T-helper 22 cell (primary cell): ENCODE results near the gene SPECC1L.
"Not testable (repeated sequence)": the region's sequence is repeated elsewhere in the genome, so short reads cannot be mapped to it uniquely, and the experiment has no call there.

Source experiments
- DNase-seq: peaks from one replicate; pipeline ENCODE4 v3.0.0-alpha.2; 2020; ENCODE audit warnings: low read depth

The SPECC1L gene

DNA sequence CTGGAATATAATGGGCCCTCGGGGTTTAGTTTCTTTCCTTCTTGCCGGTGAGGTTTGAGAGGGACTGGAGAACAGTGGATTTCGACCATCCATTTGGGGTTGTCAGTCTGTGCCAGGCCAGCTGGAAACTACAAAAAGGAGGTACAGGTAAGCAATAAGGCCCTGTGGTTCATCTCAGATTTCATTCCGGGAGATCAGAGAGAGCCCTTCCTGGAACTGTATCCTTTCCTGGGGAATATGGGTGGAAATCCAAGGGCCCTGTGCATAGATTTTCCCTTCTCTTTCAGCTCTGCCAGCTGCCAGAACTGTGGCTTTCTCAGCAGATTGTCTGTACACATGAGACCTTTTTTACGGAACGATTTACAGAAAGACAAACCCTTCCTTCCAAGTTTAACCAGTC is 17.2 kb downstream of the SPECC1L start:
- not testable (repeated sequence) for DNase-seq

GRCh38 chr22:24289114-24289513 is 18.5 kb downstream of the SPECC1L start:
- no peak for DNase-seq

GRCh38 chr22:24289741-24290163 is 19.1 kb downstream of the SPECC1L start:
- no peak for DNase-seq

- no peak for DNase-seq
These were observed 19.8 kb downstream of the SPECC1L start for GRCh38 chr22:24290459-24290858.

DNA sequence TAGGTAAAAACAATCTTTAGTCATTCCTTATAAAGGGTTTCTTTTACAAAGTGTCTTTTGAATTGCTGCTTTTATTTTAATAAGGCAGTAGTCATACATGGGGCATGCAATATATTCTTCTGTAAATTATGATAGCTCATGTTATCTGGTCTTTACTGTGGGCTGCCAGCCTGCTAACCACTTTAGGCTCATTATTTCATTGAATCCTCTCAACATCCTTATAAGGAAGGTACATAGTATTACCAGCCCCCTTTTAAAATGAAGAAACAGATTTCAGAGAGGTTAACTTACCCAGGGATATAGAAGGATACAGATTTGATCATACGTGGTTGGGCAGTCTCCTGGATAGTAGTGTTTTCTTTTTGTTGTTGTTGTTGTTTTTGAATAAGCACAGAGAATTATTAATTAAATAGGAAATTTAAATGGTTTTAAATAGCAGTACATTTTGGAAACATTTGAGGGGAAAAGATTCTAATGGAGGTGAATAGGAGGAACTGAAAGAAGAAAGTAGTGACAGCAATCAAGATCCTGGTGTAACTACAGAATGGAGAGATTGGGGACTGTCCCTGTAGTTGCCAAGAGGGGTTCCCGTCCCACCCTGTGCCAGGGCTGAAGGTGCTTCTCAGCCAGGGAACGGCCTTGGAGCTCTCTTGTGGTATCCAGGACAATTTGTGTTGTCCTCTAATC is 21.0 kb downstream of the SPECC1L start:
- no peak for DNase-seq

GRCh38 chr22:24292202-24292830 is 21.7 kb downstream of the SPECC1L start:
- not testable (repeated sequence) for DNase-seq

GRCh38 chr22:24294913-24295312 is 24.3 kb downstream of the SPECC1L start:
- not testable (repeated sequence) for DNase-seq

GRCh38 chr22:24298497-24299155 is 28.0 kb downstream of the SPECC1L start:
- DNase-seq = not testable (repeated sequence)

DNA sequence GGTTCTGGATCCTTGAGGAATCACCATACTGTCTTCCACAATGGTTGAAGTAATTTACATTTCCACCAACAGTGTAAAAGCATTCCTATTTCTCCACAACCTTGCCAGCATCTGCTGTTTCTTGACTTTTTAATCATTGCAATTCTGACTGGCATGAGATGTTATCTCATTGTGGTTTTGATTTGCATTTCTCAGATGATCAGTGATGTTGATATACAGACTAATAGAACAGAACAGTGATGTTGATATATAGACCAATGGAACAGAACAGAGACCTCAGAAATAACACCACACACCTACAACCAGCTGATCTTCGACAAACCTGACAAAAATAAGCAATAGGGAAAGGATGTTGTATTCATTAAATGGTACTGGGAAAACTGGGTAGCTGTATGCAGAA is 29.9 kb downstream of the SPECC1L start:
- not testable (repeated sequence) for DNase-seq

DNA sequence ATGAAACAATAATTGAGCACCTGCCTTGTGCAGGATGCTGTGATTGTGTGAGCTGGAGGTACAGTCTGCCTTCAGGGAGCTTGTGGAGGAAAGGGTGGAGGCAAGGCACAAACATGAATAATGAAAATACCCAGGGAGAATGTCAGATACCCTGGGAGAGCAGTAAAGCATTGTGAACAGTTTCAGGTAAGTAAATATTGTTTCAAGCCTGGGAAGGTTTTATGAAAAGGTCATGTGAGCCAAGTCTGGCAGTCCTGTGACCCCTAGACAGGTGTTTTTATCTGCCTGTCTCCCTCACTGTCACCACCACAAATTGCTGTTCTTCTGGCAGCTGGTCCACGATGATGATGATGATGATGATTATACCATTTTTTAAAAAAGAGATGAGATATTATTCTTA is 32.0 kb downstream of the SPECC1L start:
- DNase-seq = no peak

GRCh38 chr22:24303007-24303406 is 32.4 kb downstream of the SPECC1L start:
- no peak for DNase-seq

DNA sequence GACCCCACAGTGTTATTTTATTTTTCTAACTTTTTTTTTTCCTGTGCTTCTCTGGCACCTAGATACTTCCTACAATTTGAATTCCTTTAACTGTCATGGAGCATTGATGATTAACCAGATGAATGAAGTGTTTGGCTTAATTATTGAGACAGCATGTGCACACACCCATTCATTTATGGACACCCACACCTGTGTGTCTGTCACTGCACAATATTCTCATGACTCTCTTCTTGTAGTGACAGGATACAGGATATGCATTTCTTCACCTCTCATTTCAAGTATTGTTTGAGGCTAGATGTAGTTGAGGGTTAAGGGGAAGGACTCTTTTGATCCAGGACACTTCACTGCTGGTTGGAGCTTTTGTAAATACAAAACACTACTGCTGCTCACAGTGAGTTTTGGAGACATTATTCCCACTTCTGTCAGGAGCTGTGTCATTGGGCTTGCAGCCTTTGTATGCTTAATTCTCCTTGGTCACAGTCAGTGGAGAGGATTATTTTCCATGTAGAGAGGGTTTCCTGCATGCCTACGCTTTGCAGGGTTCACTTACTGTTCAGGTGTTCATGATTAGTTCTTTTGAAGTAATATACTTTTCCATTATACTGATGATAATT is 33.5 kb downstream of the SPECC1L start:
- DNase-seq = no peak

DNA sequence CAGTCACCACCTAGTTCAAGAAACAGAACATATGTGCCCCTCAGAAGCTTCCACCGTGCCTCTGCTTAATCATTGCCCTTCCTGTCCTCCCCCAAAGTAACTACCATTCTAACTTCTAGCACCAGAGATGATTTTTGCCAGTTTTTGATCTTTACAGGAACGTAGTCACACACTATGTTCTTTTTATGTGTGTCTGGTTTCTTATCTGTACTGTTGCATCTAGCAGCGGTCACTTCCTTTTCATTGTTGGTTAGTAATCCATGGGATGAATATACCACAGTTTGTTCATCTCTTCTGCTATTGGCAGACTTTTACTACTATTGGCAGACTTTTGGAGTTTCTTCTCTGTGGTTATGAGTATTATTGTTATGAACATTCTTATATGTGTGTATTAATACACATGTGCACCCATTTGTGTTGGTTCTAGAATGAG is 34.6 kb downstream of the SPECC1L start:
- no peak for DNase-seq

- no peak for DNase-seq
These were observed 40.3 kb downstream of the SPECC1L start for GRCh38 chr22:24310969-24311368.

GRCh38 chr22:24315367-24315966 is 44.8 kb downstream of the SPECC1L start:
- DNase-seq = no peak

- DNase-seq = not testable (repeated sequence)
These were observed 45.6 kb downstream of the SPECC1L start for GRCh38 chr22:24316264-24316663.

GRCh38 chr22:24317511-24317910 is 46.9 kb downstream of the SPECC1L start:
- DNase-seq = not testable (repeated sequence)

DNA sequence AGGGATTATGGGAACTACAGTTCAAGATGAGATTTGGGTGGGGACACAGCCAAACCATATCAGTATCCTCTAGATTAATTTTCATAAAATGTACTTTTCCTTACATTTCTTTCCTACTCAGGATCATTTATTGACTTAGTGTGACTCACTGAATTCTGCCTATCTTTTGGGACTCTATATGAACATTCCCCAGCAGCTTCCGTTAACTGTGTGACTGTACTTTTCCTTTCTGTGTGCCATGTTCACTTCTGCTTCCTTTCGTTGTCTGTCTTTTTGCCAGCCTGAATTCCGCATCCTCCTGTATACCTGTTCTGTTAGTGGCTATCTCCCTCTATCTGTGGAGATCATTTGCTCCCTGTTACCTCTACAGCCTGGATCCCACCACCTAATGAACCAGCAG is 48.8 kb downstream of the SPECC1L start:
- DNase-seq = no peak

DNA sequence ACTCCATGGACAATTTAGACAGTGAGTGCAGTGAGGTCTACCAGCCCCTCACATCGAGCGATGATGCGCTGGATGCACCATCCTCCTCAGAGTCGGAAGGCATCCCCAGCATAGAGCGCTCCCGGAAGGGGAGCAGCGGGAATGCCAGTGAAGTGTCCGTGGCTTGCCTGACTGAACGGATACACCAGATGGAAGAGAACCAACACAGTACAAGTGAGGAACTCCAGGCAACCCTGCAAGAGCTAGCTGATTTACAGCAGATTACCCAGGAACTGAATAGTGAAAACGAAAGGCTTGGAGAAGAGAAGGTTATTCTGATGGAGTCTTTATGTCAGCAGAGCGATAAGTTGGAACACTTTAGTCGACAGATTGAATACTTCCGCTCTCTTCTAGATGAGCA is 51.4 kb downstream of the SPECC1L start:
- no peak for DNase-seq

GRCh38 chr22:24322522-24322921 is 51.9 kb downstream of the SPECC1L start:
- no peak for DNase-seq

DNA sequence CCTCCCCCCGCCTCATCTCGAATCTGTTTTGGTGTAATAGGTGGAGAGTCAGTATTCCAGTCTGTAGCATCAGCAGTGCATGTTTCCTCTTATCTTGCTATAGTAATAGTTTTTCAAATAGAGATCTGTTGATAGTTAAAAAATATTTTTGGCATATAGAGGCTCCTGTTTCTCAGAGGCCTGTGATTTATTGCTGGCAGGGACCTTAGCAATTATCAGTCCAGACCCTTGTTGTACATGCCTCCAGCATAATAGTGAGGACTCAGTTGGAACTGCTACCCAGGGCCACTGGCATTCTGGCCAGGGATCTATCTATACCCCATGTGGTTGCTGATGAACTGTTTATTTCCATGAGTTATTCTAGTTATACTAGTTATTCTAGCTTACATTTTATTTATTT is 52.6 kb downstream of the SPECC1L start:
- no peak for DNase-seq

DNA sequence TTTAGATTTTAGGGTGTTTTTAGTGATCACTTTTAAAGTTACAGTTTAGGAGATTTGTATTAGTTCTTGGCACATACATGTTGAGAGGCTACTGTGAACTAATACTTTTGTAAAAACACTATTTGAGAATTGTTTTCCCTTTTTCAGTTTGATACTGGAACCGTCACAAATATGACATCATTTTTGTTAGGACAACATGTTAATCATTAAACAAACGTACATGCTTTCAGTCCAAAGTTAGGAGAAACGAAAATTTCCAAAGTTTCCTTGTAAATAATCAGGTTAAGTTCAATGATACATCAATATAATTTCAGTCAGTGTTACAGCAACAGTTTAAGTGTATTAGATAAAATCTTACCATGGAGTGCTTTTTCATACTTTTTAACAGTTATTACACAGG is 53.1 kb downstream of the SPECC1L start:
- no peak for DNase-seq
